ENCODE data around the gene STXBP4. TPM values are rescaled to one million over a fixed set of nuclear protein-coding genes. Genes with fewer than 3 reads are reported as not detected.

The STXBP4 gene
- total RNA-seq, 2 experiments from 2014 or later, result 5.1 to 5.4 TPM

GRCh38 chr17:54924405-54924804 lies 44.2 kb upstream of the STXBP4 start:
- H3K9me3 Mint-ChIP-seq, result no peaks in the 10 kb centered on the region
- Histone ChIP-seq H3K27ac (ENCODE audit: low read depth in 1 of 2, low read length in 2 of 2) (no peak overlapping the region), H3K9me3 (ENCODE audit: control insufficient read depth in 1 of 2, insufficient read depth in 1 of 2, low read length in 2 of 2) (no peaks in the 10 kb centered on the region), H3K36me3 (ENCODE audit: insufficient read depth, low read length) (no peaks in the 10 kb centered on the region), H3K4me1 (ENCODE audit: insufficient read depth, low read length) (no peaks in the 10 kb centered on the region), H3K27me3 (ENCODE audit: control insufficient read depth in 1 of 2, insufficient read depth in 2 of 2, low read length in 2 of 2) (no peaks in the 10 kb centered on the region), H3K4me3 (ENCODE audit: low read length) (no peak overlapping the region)
- no peak overlapping the region for H3K27ac Mint-ChIP-seq
- no peaks in the 10 kb centered on the region for H3K4me1 Mint-ChIP-seq (ENCODE audit: low read depth)
- no peak overlapping the region for H3K4me3 Mint-ChIP-seq
- intact Hi-C loops (cut with DNase I, micrococcal nuclease), result no loop called here
- ATAC-seq (ENCODE audit: poor library complexity) (no peak), DNase-seq (no peak)
- no peaks in the 10 kb centered on the region for H3K36me3 Mint-ChIP-seq (ENCODE audit: low read depth)
- no peak for TF ChIP-seq CTCF (IDR thresholded peaks at IDR 0.05)
- H3K27me3 Mint-ChIP-seq, result peaks cover 5% of the 10 kb centered on the region
- ChIA-PET CTCF (no interaction called here), POLR2A (no interaction called here)

GRCh38 chr17:54927525-54927924 lies 41.0 kb upstream of the STXBP4 start:
- H3K27ac ChIP-seq (ENCODE audit: low read depth in 1 of 2, low read length in 2 of 2), result no peak overlapping the region
- ATAC-seq (ENCODE audit: poor library complexity) (no peak), DNase-seq (no peak)
- Mint-ChIP-seq H3K4me1 (ENCODE audit: low read depth) (no peaks in the 10 kb centered on the region), H3K9me3 (no peaks in the 10 kb centered on the region), H3K36me3 (ENCODE audit: low read depth) (no peaks in the 10 kb centered on the region), H3K27me3 (peaks cover 5% of the 10 kb centered on the region), H3K4me3 (no peak overlapping the region), H3K27ac (no peak overlapping the region)
- H3K9me3 ChIP-seq (ENCODE audit: control insufficient read depth in 1 of 2, insufficient read depth in 1 of 2, low read length in 2 of 2), result no peaks in the 10 kb centered on the region
- TF ChIP-seq CTCF (IDR thresholded peaks at IDR 0.05), result no peak
- intact Hi-C loops (cut with DNase I, micrococcal nuclease), result no loop called here
- POLR2A ChIA-PET, result no interaction called here
- H3K27me3 ChIP-seq (ENCODE audit: control insufficient read depth in 1 of 2, insufficient read depth in 2 of 2, low read length in 2 of 2), result no peaks in the 10 kb centered on the region
- no peaks in the 10 kb centered on the region for H3K4me1 ChIP-seq (ENCODE audit: insufficient read depth, low read length)
- no peak overlapping the region for H3K4me3 ChIP-seq (ENCODE audit: low read length)
- CTCF ChIA-PET, result no interaction called here
- no peaks in the 10 kb centered on the region for H3K36me3 ChIP-seq (ENCODE audit: insufficient read depth, low read length)

GRCh38 chr17:54932711-54933110 lies 35.9 kb upstream of the STXBP4 start:
- no peak overlapping the region for H3K27ac ChIP-seq (ENCODE audit: low read depth in 1 of 2, low read length in 2 of 2)
- H3K36me3 ChIP-seq (ENCODE audit: insufficient read depth, low read length), result no peaks in the 10 kb centered on the region
- Mint-ChIP-seq H3K4me1 (ENCODE audit: low read depth) (no peaks in the 10 kb centered on the region), H3K9me3 (no peaks in the 10 kb centered on the region), H3K27me3 (peaks cover 8% of the 10 kb centered on the region), H3K27ac (no peak overlapping the region), H3K36me3 (ENCODE audit: low read depth) (no peaks in the 10 kb centered on the region), H3K4me3 (no peak overlapping the region)
- H3K27me3 ChIP-seq (ENCODE audit: control insufficient read depth in 1 of 2, insufficient read depth in 2 of 2, low read length in 2 of 2), result peaks cover 0 to 3% of the 10 kb centered on the region in 2 experiments
- H3K4me3 ChIP-seq (ENCODE audit: low read length), result no peak overlapping the region
- no peak for DNase-seq
- no peak for TF ChIP-seq CTCF (IDR thresholded peaks at IDR 0.05)
- no peaks in the 10 kb centered on the region for H3K9me3 ChIP-seq (ENCODE audit: control insufficient read depth in 1 of 2, insufficient read depth in 1 of 2, low read length in 2 of 2)
- intact Hi-C loops (cut with DNase I, micrococcal nuclease), result no loop called here
- ChIA-PET CTCF (no interaction called here), POLR2A (no interaction called here)
- no peaks in the 10 kb centered on the region for H3K4me1 ChIP-seq (ENCODE audit: insufficient read depth, low read length)
- ATAC-seq (ENCODE audit: poor library complexity), result no peak
